H1 (cell line): ENCODE results near the gene ITGAV.

Experiments
- POLR2AphosphoS5 ChIP-seq: IDR thresholded peaks from 2 replicates; pipeline ENCODE4 v1.6.1; 2011; ENCODE audit warnings: low read depth, low read length
- TF ChIP-seq, protein P1 (sequence below), 3 experiments: IDR thresholded peaks; 1 replicate in 2 of 3; 2 replicates in 1 of 3; pipeline versions ENCODE4 v1.5.1 to v1.6.1; 2011; ENCODE audit warnings: low read length in 3 of 3, mild to moderate bottlenecking in 3 of 3, inconsistent platforms in 2 of 3, low read depth in 1 of 3, moderate library complexity in 1 of 3; ENCODE audit not compliant: insufficient read depth in 1 of 3; ENCODE audit errors: control extremely low read depth in 1 of 3

DNA sequence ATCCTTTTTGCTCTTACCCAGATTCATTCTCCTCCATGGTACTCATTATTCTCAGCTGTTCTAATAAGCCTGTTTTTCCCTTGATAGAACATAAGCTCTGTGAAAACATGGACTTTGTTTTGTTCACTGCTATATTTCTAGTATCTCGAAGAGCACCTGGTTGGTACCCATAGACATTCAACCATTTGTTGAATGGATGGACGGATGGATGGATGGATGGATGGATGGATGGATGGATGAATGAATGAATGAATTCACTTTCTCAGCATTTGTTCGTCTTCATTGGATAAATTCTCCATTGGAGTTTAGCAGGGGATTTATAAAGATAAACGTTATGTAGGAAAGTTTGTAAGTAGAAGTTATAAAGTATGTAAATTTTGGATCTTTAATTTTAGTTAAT is 106.9 kb downstream of the ITGAV start:
- TF ChIP-seq POLR2AphosphoS5: no peak
- TF ChIP-seq, protein P1, sequence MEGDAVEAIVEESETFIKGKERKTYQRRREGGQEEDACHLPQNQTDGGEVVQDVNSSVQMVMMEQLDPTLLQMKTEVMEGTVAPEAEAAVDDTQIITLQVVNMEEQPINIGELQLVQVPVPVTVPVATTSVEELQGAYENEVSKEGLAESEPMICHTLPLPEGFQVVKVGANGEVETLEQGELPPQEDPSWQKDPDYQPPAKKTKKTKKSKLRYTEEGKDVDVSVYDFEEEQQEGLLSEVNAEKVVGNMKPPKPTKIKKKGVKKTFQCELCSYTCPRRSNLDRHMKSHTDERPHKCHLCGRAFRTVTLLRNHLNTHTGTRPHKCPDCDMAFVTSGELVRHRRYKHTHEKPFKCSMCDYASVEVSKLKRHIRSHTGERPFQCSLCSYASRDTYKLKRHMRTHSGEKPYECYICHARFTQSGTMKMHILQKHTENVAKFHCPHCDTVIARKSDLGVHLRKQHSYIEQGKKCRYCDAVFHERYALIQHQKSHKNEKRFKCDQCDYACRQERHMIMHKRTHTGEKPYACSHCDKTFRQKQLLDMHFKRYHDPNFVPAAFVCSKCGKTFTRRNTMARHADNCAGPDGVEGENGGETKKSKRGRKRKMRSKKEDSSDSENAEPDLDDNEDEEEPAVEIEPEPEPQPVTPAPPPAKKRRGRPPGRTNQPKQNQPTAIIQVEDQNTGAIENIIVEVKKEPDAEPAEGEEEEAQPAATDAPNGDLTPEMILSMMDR (IDR thresholded peaks at IDR 0.05; ENCODE audit: control extremely low read depth in 1 of 3, insufficient read depth in 1 of 3, low read depth in 1 of 3, low read length in 3 of 3): no peak
